ENCODE measurements around the gene MKS1.

DNA sequence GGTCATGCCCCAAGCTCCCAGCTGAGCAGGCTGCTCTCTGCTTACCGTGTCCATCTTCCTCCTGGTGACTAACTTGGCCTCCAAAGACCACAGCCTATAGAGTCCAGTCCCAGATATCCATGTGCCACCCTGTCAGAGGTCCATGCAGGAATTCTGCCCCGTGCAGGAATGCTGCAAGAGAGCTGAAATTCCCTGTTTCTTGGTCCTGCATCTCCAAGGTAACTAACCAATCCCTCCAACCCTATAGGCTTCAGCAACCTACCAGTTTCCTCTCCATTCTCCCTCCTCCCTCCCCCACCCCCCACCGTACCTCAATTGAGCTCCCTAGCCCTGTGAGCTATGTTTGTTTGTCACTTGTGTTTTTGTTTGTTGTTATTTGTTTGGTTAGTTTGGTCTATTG, 9.6 kb upstream of the MKS1 start:
- TF ChIP-seq, protein P1, sequence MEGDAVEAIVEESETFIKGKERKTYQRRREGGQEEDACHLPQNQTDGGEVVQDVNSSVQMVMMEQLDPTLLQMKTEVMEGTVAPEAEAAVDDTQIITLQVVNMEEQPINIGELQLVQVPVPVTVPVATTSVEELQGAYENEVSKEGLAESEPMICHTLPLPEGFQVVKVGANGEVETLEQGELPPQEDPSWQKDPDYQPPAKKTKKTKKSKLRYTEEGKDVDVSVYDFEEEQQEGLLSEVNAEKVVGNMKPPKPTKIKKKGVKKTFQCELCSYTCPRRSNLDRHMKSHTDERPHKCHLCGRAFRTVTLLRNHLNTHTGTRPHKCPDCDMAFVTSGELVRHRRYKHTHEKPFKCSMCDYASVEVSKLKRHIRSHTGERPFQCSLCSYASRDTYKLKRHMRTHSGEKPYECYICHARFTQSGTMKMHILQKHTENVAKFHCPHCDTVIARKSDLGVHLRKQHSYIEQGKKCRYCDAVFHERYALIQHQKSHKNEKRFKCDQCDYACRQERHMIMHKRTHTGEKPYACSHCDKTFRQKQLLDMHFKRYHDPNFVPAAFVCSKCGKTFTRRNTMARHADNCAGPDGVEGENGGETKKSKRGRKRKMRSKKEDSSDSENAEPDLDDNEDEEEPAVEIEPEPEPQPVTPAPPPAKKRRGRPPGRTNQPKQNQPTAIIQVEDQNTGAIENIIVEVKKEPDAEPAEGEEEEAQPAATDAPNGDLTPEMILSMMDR (IDR thresholded peaks at IDR 0.05; ENCODE audit: poor library complexity): no peak
- no peak for TF ChIP-seq EZH2 (IDR thresholded peaks at IDR 0.05; ENCODE audit: borderline replicate concordance)
- TF ChIP-seq EZH2phosphoT487 (IDR thresholded peaks at IDR 0.05; ENCODE audit: low read depth, severe bottlenecking, unreplicated experiment): no peak
